Stomach (tissue), 9 donors: ENCODE results near the gene DNM3. TPM values are rescaled to one million over a fixed set of nuclear protein-coding genes. Genes with fewer than 3 reads are reported as not detected.

Experiments used
- DNase-seq, 2 donors: peaks; one replicate each; pipeline versions ENCODE4 v3.0.0 to v3.0.0-alpha.2; 2013 to 2019
- H3K27ac ChIP-seq, 5 donors: fragments of 200-600 bp in 4 of 5; sonication (generic) in 4 of 5; one replicate each; pipeline ENCODE4 v1.5.1; 2013 to 2019; ENCODE audit warnings: mild to moderate bottlenecking in 1 of 5, moderate library complexity in 1 of 5
- H3K27me3 ChIP-seq, 3 donors: fragments of 200-600 bp; sonication (generic); one replicate each; pipeline ENCODE4 v1.5.1; 2017 to 2019; ENCODE audit warnings: mixed run types in 1 of 3
- H3K36me3 ChIP-seq, 4 donors: fragments of 200-600 bp; sonication (generic); 1 replicate in 3 of 4; 2 replicates in 1 of 4; pipeline ENCODE4 v1.5.1; 2016 to 2019
- H3K4me1 ChIP-seq, 4 donors: fragments of 200-600 bp; sonication (generic); one replicate each; pipeline ENCODE4 v1.5.1; 2016 to 2019
- H3K4me3 ChIP-seq, 4 donors: fragments of 200-600 bp; sonication (generic) in 3 of 4; one replicate each; pipeline ENCODE4 v1.5.1; 2016 to 2019; ENCODE audit warnings: mild to moderate bottlenecking in 1 of 4
- H3K9me3 ChIP-seq, 4 donors: fragments of 200-600 bp; sonication (generic); one replicate each; pipeline ENCODE4 v1.5.1; 2016 to 2019
- CTCF ChIP-seq, 7 experiments: fragments of 450-650 bp in 4 of 7; fragments of 200-600 bp in 3 of 7; sonication (generic) in 3 of 7; IDR thresholded peaks; one replicate each; pipeline ENCODE4 v1.5.1; 2016 to 2019; ENCODE audit warnings: antibody characterized with exemption in 7 of 7, control low read depth in 2 of 7, mild to moderate bottlenecking in 1 of 7
- EP300 ChIP-seq: sonication (generic); formaldehyde crosslinking; IDR thresholded peaks from one replicate; pipeline ENCODE4 v1.6.1; 2017; ENCODE audit warnings: antibody characterized with exemption
- POLR2A ChIP-seq, 4 donors: fragments of 450-650 bp; IDR thresholded peaks; one replicate each; pipeline ENCODE4 v1.6.1; 2016; ENCODE audit warnings: antibody characterized with exemption in 4 of 4, control low read depth in 2 of 4, mild to moderate bottlenecking in 1 of 4, moderate library complexity in 1 of 4
- POLR2AphosphoS5 ChIP-seq, 3 donors: sonication (generic); formaldehyde crosslinking; IDR thresholded peaks; one replicate each; pipeline ENCODE4 v1.6.1; 2016; ENCODE audit warnings: antibody characterized with exemption in 3 of 3
- WGBS, 5 donors: extraction: QIAGEN DNeasy Blood & Tissue Kit in 3 of 5; methylation state at CpG; one replicate each; pipeline versions ENCODE4 v1.1.5 to v1.1.7; 2013 to 2018; 5-methylcytosine and 5-hydroxymethylcytosine counted together
- intact Hi-C: fragments of 100-400 bp; cut with DNase I; formaldehyde crosslinking; loops from one replicate; pipeline ENCODE4 v1.15.1; 2023; ENCODE audit warnings: low total_unique reads
- polyA plus RNA-seq, 3 donors: library from polyadenylated mRNA; stranded (reverse); fragments of 200-250 nt; gene quantifications; one replicate each; pipeline ENCODE4 v1.2.3, GENCODE V29; 2013
- total RNA-seq, 5 donors: library from RNA; depleted of rRNA; stranded (reverse); fragments of >200 nt; gene quantifications; one replicate each; pipeline versions ENCODE4 v1.1.0 to v1.2.3, GENCODE V29; 2014 to 2016
- donor health status: healthy with polysubstance abuse.
- donor health status: Bipolar disorder and iron deficiency.
- donor health status: healthy.

Gene DNM3
- total and polyA plus RNA-seq, 8 donors: 0.58 to 13.8 (median 2.2) TPM

- Histone ChIP-seq H3K4me3 (no peak overlapping the region), H3K4me1 (no peaks in the 10 kb centered on the region), H3K9me3 (no peaks in the 10 kb centered on the region), H3K36me3 (no peaks in the 10 kb centered on the region), H3K27ac (peak overlapping the region in 1 of 5 donors; percentile 30), H3K27me3 (no peaks in the 10 kb centered on the region)
- DNase-seq: no peak
- WGBS, 5 donors: 49 to 60% (median 53%) methylated on average over 6 of the region's 6 CpGs
- intact Hi-C loops: no loop called here
- TF ChIP-seq CTCF (IDR thresholded peaks at IDR 0.05) (no peak), POLR2A (IDR thresholded peaks at IDR 0.05) (no peak), POLR2AphosphoS5 (IDR thresholded peaks at IDR 0.05) (no peak), EP300 (no peak)
Measured at GRCh38 chr1:172380441-172381244, 539.3 kb downstream of the DNM3 start.

GRCh38 chr1:172381946-172382345 lies 540.6 kb downstream of the DNM3 start:
- H3K27me3 ChIP-seq: no peaks in the 10 kb centered on the region
- WGBS, 5 donors: 59 to 95% (median 81%) methylated on average over 2 of the region's 2 CpGs
- H3K4me1 ChIP-seq: no peaks in the 10 kb centered on the region
- H3K9me3 ChIP-seq: no peaks in the 10 kb centered on the region
- DNase-seq: no peak
- intact Hi-C loops: no loop called here
- H3K4me3 ChIP-seq: no peak overlapping the region
- H3K36me3 ChIP-seq: no peaks in the 10 kb centered on the region
- H3K27ac ChIP-seq: no peak overlapping the region
- TF ChIP-seq EP300 (no peak), CTCF (IDR thresholded peaks at IDR 0.05) (no peak), POLR2A (IDR thresholded peaks at IDR 0.05) (no peak), POLR2AphosphoS5 (IDR thresholded peaks at IDR 0.05) (no peak)

GRCh38 chr1:172382406-172382805 lies 541.1 kb downstream of the DNM3 start:
- TF ChIP-seq POLR2A (IDR thresholded peaks at IDR 0.05) (no peak), CTCF (IDR thresholded peaks at IDR 0.05) (no peak), POLR2AphosphoS5 (IDR thresholded peaks at IDR 0.05) (no peak), EP300 (no peak)
- H3K36me3 ChIP-seq: no peaks in the 10 kb centered on the region
- intact Hi-C loops: no loop called here
- H3K4me1 ChIP-seq: no peaks in the 10 kb centered on the region
- 86 to 96% (median 88%) methylated on average over 1 of the region's 1 CpG for WGBS, 5 donors
- H3K4me3 ChIP-seq: no peak overlapping the region
- no peak overlapping the region for H3K27ac ChIP-seq
- no peaks in the 10 kb centered on the region for H3K27me3 ChIP-seq
- H3K9me3 ChIP-seq: no peaks in the 10 kb centered on the region
- no peak for DNase-seq

- Histone ChIP-seq H3K27me3 (no peaks in the 10 kb centered on the region), H3K9me3 (no peaks in the 10 kb centered on the region), H3K4me3 (no peak overlapping the region), H3K4me1 (no peaks in the 10 kb centered on the region), H3K36me3 (no peaks in the 10 kb centered on the region), H3K27ac (peak overlapping the region in 1 of 5 donors; percentile 6)
- intact Hi-C loops: no loop called here
- TF ChIP-seq CTCF (IDR thresholded peaks at IDR 0.05) (no peak), POLR2A (IDR thresholded peaks at IDR 0.05) (no peak)
- DNase-seq: no peak
- WGBS, 5 donors: 63 to 90% (median 81%) methylated on average over 4 of the region's 4 CpGs
Measured at GRCh38 chr1:172382990-172383389, 541.7 kb downstream of the DNM3 start.
